T-helper 17 cell (primary cell): Measurements from ENCODE around the gene RALGAPA2. TPM values are rescaled to one million over a fixed set of nuclear protein-coding genes. Genes with fewer than 3 reads are reported as not detected.
A peak's percentile ranks its signal among the peaks of the same experiment; 100 is the strongest.

Source experiments
- ATAC-seq: fragments of 150-1000 bp; cut with Tn5 transposase; 2 replicates; pipeline ENCODE4 v1.10.0; 2021; ENCODE audit warnings: mild to moderate bottlenecking, moderate library complexity
- DNase-seq, 3 donors: peaks; one replicate each; pipeline versions ENCODE4 v3.0.0 to v3.0.0-alpha.2; 2020 to 2021
- H3K9me3 ChIP-seq: one replicate; pipeline ENCODE4 v1.7.0; 2013; ENCODE audit warnings: low read length, mild to moderate bottlenecking; ENCODE audit not compliant: control insufficient read depth, poor library complexity, severe bottlenecking
- H3K27ac Mint-ChIP-seq: one replicate; pipeline ENCODE4 v1.8.0; 2022; ENCODE audit warnings: mild to moderate bottlenecking, moderate library complexity, mixed read lengths
- H3K27me3 Mint-ChIP-seq: one replicate; pipeline ENCODE4 v1.8.0; 2022; ENCODE audit warnings: mixed read lengths
- H3K36me3 Mint-ChIP-seq: one replicate; pipeline ENCODE4 v1.8.0; 2022; ENCODE audit warnings: low read depth, mixed read lengths
- H3K4me1 Mint-ChIP-seq: one replicate; pipeline ENCODE4 v1.8.0; 2022; ENCODE audit warnings: mild to moderate bottlenecking, mixed read lengths
- H3K4me3 Mint-ChIP-seq: one replicate; pipeline ENCODE4 v1.8.0; 2022; ENCODE audit warnings: mild to moderate bottlenecking, moderate library complexity, mixed read lengths
- total RNA-seq, 4 donors: library from RNA in 2 of 4; stranded (reverse) in 2 of 4; gene quantifications; one replicate each; pipeline ENCODE4 v1.2.3 and lab custom pipeline; 2022 to 2026

RALGAPA2 gene
- total RNA-seq, 2 donors from 2014 or later = 27.8 to 29.5 TPM

DNA sequence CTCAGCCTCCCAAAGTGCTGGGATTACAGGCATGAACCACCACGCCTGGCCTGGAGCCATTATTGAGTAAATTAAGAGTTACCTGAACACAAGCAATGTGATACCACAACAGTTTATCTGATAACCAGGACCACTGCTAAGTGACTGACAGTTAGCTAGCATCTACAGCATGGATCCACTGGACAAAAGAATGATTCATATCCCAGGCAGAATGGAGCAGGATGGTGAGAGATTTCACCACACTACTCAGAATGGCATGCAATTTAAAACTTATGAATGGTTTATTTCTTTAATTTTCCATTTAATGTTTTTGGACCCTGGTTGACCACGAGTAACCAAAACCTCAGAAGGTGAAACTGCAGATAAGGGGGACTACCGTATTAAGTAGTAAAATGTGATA, 48.6 kb downstream of the RALGAPA2 start:
- H3K36me3 Mint-ChIP-seq = peaks cover 2% of the 10 kb centered on the region
- no peak overlapping the region for H3K27ac Mint-ChIP-seq
- ATAC-seq (no peak), DNase-seq (no peak)
- no peak overlapping the region for H3K4me3 Mint-ChIP-seq
- H3K4me1 Mint-ChIP-seq = peaks cover 30% of the 10 kb centered on the region
- H3K9me3 ChIP-seq = no peaks in the 10 kb centered on the region
- no peaks in the 10 kb centered on the region for H3K27me3 Mint-ChIP-seq

DNA sequence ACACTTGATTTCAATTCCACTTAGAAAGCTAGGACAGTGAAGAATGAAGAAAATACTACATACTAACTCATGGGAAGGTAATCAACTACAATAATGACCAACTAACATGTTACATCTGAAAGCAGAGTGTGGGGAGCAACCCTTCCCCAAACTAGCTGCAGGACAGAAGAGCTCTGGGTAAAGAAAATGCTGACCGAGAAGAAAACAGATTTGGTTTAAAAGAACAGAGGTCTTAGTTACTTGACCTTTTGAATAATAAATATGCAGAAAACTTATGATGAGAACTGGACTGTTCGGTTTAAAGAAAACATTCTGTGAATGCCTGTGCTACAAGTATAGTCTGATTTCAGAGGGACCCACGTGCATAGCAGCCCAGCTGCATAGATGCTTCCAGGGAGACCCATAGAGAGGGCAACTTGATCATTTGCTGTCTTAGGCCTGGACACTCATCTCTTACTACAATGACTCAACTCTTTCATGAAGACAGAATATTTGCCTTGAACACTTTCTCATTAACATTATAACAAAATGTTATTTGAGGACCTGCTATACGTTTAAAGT, 53.5 kb downstream of the RALGAPA2 start:
- H3K27ac Mint-ChIP-seq = no peak overlapping the region
- H3K4me1 Mint-ChIP-seq = peaks cover 10% of the 10 kb centered on the region
- no peak for DNase-seq
- H3K4me3 Mint-ChIP-seq = no peak overlapping the region
- H3K9me3 ChIP-seq = no peaks in the 10 kb centered on the region
- peaks cover 11% of the 10 kb centered on the region for H3K36me3 Mint-ChIP-seq
- H3K27me3 Mint-ChIP-seq = no peaks in the 10 kb centered on the region
- no peak for ATAC-seq

DNA sequence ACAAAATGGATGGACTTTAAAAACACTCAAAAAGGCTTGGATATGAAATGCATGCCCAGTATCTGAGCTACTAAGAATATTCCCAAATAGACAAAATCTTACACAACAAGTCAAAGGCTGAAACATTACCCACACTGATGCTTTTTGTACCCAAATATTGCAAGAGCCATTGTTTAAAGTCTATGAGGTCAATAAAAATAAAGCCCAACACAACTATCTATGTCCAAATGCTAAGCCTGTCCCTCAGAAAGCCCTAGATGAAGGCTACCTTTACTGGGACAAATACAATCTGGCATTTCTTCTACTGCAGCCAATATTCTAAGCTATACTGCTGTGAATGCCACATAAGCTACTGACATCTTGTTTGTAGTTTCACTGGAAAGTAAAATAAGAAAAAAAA, 54.3 kb downstream of the RALGAPA2 start:
- ATAC-seq = no peak
- DNase-seq = no peak

DNA sequence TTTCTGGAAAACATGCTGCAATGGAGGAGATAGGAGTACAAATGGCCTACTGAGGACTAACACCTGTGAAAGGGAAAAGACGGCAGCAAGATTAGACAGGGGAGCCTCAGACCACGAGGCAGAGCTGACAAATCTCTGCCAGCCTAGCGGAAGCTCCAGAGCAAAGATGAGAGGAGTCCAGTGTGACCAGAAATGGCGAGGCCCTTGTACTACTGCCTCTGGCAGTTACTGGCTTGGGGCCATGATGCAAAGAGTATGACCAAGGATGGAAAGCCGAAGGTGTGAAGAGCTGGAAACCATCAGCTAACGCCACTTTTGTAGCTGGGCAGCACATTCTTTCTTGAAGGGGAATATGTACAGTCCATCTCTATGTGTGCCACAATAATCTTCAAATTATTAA, 55.4 kb downstream of the RALGAPA2 start:
- Mint-ChIP-seq H3K27ac (no peak overlapping the region), H3K36me3 (peaks cover 12% of the 10 kb centered on the region), H3K4me3 (no peak overlapping the region), H3K4me1 (peaks cover 10% of the 10 kb centered on the region), H3K27me3 (no peaks in the 10 kb centered on the region)
- ATAC-seq (no peak), DNase-seq (no peak)
- no peaks in the 10 kb centered on the region for H3K9me3 ChIP-seq

More for the DNA sequence above, 54.3 kb downstream of the RALGAPA2 start:
- H3K27me3 Mint-ChIP-seq = no peaks in the 10 kb centered on the region
- H3K36me3 Mint-ChIP-seq = peaks cover 11% of the 10 kb centered on the region
- no peak overlapping the region for H3K27ac Mint-ChIP-seq
- peaks cover 10% of the 10 kb centered on the region for H3K4me1 Mint-ChIP-seq
- H3K4me3 Mint-ChIP-seq = no peak overlapping the region
- H3K9me3 ChIP-seq = no peaks in the 10 kb centered on the region

DNA sequence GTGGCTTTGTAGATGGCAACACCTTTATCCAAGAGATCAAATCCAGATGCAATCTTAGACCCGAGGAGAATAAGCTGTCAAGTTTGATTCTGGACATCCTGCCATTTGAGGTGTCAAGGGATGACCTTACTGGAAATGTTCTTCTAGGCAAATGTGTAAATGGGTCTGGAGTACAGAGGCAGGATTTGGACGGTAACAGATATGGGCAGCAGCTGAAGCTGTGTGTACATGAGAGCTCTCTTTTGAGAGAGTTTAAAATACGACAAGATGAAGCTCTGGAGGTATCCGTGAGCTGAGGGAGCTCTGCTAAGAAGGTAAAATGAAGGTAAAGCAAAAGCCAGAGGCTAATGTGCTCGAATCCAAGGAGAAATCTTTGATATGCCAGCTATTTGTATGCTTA, 56.6 kb downstream of the RALGAPA2 start:
- Mint-ChIP-seq H3K27me3 (no peaks in the 10 kb centered on the region), H3K27ac (peak overlapping the region; percentile 63), H3K4me3 (no peak overlapping the region), H3K4me1 (peaks cover 10% of the 10 kb centered on the region), H3K36me3 (peaks cover 13% of the 10 kb centered on the region)
- ATAC-seq = no peak
- H3K9me3 ChIP-seq = no peaks in the 10 kb centered on the region
- DNase-seq = no peak

DNA sequence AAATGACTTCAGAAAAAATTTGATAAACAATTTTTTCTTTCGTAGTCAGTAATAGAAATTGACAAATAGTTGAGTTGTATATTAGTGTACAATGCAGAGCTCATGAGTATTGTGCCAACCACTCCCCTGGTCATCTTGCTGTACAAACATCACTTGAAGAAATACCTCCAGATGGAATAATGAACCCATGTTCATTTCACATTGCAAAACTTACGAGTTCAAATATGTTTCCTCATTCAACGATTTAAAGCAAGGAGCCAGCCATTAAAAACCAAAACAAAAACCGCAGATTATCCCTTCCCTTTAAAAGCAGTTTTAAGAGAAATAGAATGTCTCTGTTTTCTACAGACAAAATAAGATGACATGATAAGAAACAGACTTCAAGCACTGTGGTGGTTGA, 62.5 kb downstream of the RALGAPA2 start:
- H3K9me3 ChIP-seq = no peaks in the 10 kb centered on the region
- no peaks in the 10 kb centered on the region for H3K27me3 Mint-ChIP-seq
- peaks cover 4% of the 10 kb centered on the region for H3K4me1 Mint-ChIP-seq
- no peak overlapping the region for H3K27ac Mint-ChIP-seq
- ATAC-seq (no peak), DNase-seq (no peak)
- peaks cover 7% of the 10 kb centered on the region for H3K36me3 Mint-ChIP-seq
- H3K4me3 Mint-ChIP-seq = no peak overlapping the region

DNA sequence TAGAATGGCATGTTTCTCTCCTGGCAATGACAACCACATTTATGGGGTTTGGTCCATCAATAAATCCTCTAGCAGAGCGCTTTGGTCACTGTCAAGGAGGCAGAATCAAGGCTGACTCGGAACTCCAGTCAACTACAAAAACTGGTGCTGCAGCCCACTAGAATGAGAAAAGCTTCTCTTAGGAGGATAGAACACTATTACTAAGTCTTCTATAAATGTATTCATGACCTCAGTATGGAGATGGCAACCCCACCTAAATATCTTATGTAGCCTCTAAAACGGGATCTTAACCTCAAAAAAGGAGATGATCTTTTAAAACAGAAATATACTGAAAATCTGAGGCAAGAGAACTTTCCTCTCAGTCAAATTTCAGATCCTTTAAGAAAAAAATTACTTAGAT, 68.5 kb downstream of the RALGAPA2 start:
- Mint-ChIP-seq H3K36me3 (peaks cover 11% of the 10 kb centered on the region), H3K4me1 (peaks cover under 1% of the 10 kb centered on the region), H3K27me3 (no peaks in the 10 kb centered on the region), H3K4me3 (no peak overlapping the region), H3K27ac (no peak overlapping the region)
- DNase-seq (no peak), ATAC-seq (no peak)
- no peaks in the 10 kb centered on the region for H3K9me3 ChIP-seq

DNA sequence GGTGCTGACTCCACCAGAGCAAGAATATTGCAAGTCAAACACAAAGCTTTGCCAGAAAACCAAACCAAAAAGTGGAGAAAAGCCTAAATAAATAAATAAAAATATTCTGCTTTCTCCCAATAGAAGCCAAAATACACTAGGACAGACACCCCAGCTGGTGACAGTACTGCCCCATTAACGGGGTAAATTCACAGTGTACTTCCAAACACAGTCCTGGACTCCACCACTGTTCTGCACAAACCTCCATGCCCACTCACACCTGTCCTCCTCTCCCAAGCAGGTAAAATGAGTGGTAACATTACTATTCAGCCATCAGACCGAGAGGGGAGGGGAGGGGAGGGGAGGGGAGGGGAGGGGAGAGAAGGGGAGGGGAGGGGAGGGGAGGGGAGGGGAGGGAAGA, 70.7 kb downstream of the RALGAPA2 start:
- Mint-ChIP-seq H3K27me3 (no peaks in the 10 kb centered on the region), H3K36me3 (peaks cover 13% of the 10 kb centered on the region), H3K27ac (no peak overlapping the region), H3K4me3 (no peak overlapping the region), H3K4me1 (peaks cover 7% of the 10 kb centered on the region)
- H3K9me3 ChIP-seq = no peaks in the 10 kb centered on the region
- no peak for DNase-seq
- ATAC-seq = no peak

DNA sequence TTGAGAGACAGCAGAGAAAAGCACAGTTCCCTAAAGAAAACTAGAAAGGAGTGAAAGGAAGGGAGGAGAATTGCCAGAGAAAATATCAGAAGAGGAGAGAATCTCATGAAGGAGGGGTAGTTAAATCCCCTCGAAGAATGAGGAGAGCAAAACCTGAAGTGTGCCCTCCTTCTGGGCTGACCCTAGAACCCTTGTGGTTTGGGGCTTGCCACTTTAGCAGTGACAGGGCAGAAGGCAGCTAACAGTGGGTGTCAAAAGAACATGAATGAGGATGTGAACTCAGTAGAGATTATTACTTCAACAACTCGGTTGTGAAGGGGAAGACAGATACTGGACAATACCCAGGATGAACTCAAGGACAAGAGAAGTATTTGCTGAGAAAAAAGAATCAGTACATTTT, 73.6 kb downstream of the RALGAPA2 start:
- peaks cover 7% of the 10 kb centered on the region for H3K4me1 Mint-ChIP-seq
- H3K36me3 Mint-ChIP-seq = peaks cover 13% of the 10 kb centered on the region
- no peak for DNase-seq
- no peak overlapping the region for H3K27ac Mint-ChIP-seq
- no peak for ATAC-seq
- H3K4me3 Mint-ChIP-seq = no peak overlapping the region
- H3K9me3 ChIP-seq = no peaks in the 10 kb centered on the region
- no peaks in the 10 kb centered on the region for H3K27me3 Mint-ChIP-seq

DNA sequence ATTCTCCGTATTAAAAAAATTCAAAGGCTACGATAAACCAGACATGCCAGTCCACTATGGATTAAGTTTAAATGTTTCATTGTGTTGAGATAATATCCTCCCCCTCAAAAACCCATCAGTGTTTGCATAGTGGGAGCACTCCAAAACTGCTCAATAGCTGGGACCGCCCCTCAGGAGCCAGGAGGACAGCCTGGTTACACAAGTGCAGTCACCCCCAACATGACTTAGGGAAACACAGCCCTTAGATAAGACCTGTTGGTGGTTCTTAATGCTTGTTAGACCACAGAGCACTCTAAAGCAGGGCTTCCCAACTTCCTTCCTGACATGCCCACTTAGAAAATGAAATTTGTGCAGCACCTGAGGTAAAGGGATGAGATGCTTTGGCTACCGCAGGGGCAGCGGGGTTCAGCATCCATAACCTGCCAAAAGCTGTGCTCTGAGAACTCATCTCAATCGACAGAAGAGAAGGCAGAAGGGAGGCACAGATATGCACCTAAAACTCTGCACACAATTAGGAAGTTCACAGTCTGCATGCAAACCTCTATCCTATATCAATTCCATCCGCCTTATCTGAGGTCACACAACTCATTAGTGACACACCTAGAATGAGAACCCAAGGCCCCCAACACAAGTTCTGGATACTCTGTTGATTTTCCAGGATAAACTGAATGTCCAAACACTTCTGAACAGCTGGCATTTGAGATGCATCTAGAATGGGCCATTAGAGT, 74.3 kb downstream of the RALGAPA2 start:
- H3K9me3 ChIP-seq = no peaks in the 10 kb centered on the region
- Mint-ChIP-seq H3K4me3 (no peak overlapping the region), H3K27ac (no peak overlapping the region), H3K27me3 (no peaks in the 10 kb centered on the region), H3K4me1 (peaks cover 7% of the 10 kb centered on the region), H3K36me3 (peaks cover 13% of the 10 kb centered on the region)
- ATAC-seq (no peak), DNase-seq (no peak)

DNA sequence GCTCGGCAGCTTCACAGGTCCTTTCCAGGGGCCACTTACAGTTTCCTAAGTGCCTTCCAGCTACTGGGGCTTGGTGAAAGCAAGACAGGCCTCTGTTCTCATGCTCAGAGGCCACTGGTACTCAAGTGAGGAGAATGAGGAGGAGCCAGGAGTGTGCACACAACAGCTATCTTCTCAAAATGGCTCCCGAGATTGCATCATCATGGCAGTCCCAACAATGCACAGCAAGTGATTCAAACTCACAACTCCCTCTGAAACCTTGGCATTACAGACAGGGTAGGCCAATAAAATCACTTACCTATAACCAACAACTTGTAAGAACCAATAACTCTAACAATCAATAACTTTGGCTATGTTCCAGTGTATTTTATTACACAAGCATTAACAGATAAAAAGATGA, 77.4 kb downstream of the RALGAPA2 start:
- peaks cover 9% of the 10 kb centered on the region for H3K4me1 Mint-ChIP-seq
- H3K4me3 Mint-ChIP-seq = no peak overlapping the region
- ATAC-seq (no peak), DNase-seq (no peak)
- H3K36me3 Mint-ChIP-seq = peaks cover 15% of the 10 kb centered on the region
- H3K27ac Mint-ChIP-seq = no peak overlapping the region
- H3K27me3 Mint-ChIP-seq = no peaks in the 10 kb centered on the region
- H3K9me3 ChIP-seq = no peaks in the 10 kb centered on the region

DNA sequence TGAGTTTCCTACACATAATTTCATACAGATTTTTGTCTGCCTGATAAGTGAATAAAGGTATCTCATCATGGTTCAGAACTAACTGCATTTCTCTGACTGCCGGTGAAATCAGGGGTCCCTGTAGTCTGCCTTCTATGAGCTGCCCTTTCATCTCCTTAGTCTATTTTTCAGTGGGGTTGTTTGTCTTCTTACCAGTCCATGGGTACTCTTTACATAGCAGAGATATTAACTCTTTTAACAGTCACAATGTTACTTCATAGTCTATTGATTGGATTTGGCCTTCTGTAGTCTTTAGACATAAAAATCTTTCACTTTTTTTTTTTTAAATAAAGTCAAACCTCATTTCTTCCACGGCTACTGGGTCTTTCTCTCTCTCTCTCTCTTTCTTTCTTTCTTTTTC, 79.8 kb downstream of the RALGAPA2 start:
- H3K36me3 Mint-ChIP-seq = peaks cover 19% of the 10 kb centered on the region
- H3K9me3 ChIP-seq = no peaks in the 10 kb centered on the region
- no peaks in the 10 kb centered on the region for H3K27me3 Mint-ChIP-seq
- no peak for ATAC-seq
- no peak overlapping the region for H3K4me3 Mint-ChIP-seq
- no peak for DNase-seq
- peaks cover 2% of the 10 kb centered on the region for H3K4me1 Mint-ChIP-seq
- no peak overlapping the region for H3K27ac Mint-ChIP-seq

DNA sequence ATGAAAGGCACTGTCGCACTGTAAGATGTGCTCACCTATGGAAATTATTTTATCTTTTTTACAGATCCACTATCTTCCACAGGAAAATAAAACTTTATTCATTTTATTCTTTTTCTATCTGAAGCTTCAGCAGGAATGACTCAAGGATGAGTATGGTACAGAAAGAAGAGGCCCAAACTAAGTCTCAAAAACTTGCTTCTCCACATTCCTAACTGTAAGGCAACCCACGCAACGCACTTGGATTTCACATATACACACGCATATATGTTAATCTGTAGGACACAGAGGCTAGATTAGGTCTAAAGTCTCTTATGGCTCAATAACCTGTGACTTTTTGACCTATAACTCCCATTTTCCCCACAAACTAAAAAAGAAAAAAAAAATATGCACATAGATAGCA, 81.9 kb downstream of the RALGAPA2 start:
- Mint-ChIP-seq H3K4me1 (peaks cover 6% of the 10 kb centered on the region), H3K27ac (no peak overlapping the region), H3K4me3 (no peak overlapping the region), H3K36me3 (peaks cover 28% of the 10 kb centered on the region), H3K27me3 (no peaks in the 10 kb centered on the region)
- ATAC-seq = no peak
- DNase-seq = no peak
- H3K9me3 ChIP-seq = no peaks in the 10 kb centered on the region

DNA sequence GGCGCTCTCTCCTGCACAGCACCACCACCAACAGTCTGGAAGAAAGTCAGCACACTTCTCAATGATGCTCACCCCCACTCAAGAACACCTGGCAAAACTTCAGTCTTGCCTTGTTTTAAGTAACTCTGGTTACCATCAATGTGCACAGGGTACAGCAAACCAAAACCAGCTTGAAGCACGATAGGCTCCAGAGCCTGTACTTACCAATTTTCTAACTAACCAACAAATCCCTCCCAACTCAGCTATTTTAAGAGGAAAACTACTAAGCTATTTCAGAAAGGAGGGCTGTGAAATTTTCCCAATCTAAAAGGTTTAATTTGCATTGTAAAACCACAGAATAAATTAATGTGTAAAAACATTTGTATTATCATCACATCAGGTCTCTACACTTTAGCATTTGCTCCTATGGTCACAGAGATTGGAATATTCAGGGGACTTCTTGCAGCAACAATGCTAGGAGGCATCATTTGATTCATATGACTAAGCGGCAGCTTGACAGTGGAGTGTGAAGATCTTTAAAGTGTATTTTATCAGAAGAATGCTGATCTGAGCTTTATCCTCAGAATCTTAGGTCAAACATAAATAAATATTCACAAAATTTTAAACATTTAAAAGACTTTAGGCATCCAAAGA, 82.8 kb downstream of the RALGAPA2 start:
- no peak overlapping the region for H3K4me3 Mint-ChIP-seq
- peak overlapping the region; percentile 62 for H3K27ac Mint-ChIP-seq
- peaks cover 10% of the 10 kb centered on the region for H3K4me1 Mint-ChIP-seq

More for the DNA sequence above, 82.8 kb downstream of the RALGAPA2 start:
- ATAC-seq (no peak), DNase-seq (no peak)
- H3K9me3 ChIP-seq = no peaks in the 10 kb centered on the region
- no peaks in the 10 kb centered on the region for H3K27me3 Mint-ChIP-seq
- H3K36me3 Mint-ChIP-seq = peaks cover 31% of the 10 kb centered on the region
